Measurements from ENCODE around the gene STATH.

STATH gene

GRCh38 chr4:69995526-69996016 lies at the start of gene STATH:
TSS of gene STATH (plus strand) at chr4:69995966. CDS start at chr4:69998438, 2,472 bp downstream.
- no peak within 1 kb of the TSS for H3K4me3 ChIP-seq
- DNase-seq (ENCODE audit: low spot score): no peak

GRCh38 chr4:69951602-69952001 lies 44.2 kb upstream of the STATH start:
- H3K27ac ChIP-seq: no peak overlapping the region
- DNase-seq (ENCODE audit: low spot score): no peak
- no peak overlapping the region for H3K4me3 ChIP-seq
- TF ChIP-seq CTCF (IDR thresholded peaks at IDR 0.05): no peak

More at GRCh38 chr4:69995526-69996016, at the start of gene STATH:
- TF ChIP-seq CTCF (IDR thresholded peaks at IDR 0.05): no peak
- H3K27ac ChIP-seq: no peak within 1 kb of the TSS

- Histone ChIP-seq H3K27ac (no peak overlapping the region), H3K4me3 (no peak overlapping the region)
- no peak for DNase-seq (ENCODE audit: low spot score)
- no peak for TF ChIP-seq CTCF (IDR thresholded peaks at IDR 0.05)
Measured at GRCh38 chr4:69957209-69957608, 38.6 kb upstream of the STATH start.

- no peak for DNase-seq (ENCODE audit: low spot score)
- TF ChIP-seq CTCF (IDR thresholded peaks at IDR 0.05): no peak
- no peak within 1 kb of the TSS for H3K4me3 ChIP-seq
- no peak within 1 kb of the TSS for H3K27ac ChIP-seq
Measured at GRCh38 chr4:69965628-69966027, 30.1 kb upstream of the STATH start, which contains the start of gene CSN2. TSS of gene CSN2 (minus strand) at chr4:69965728. CDS start at chr4:69960995, 4,733 bp downstream.

GRCh38 chr4:69970071-69970470 lies 25.7 kb upstream of the STATH start:
- Histone ChIP-seq H3K27ac (no peak overlapping the region), H3K4me3 (no peak overlapping the region)
- DNase-seq (ENCODE audit: low spot score): no peak
- no peak for TF ChIP-seq CTCF (IDR thresholded peaks at IDR 0.05)

- TF ChIP-seq CTCF (IDR thresholded peaks at IDR 0.05): no peak
- H3K4me3 ChIP-seq: no peak overlapping the region
- H3K27ac ChIP-seq: no peak overlapping the region
- no peak for DNase-seq (ENCODE audit: low spot score)
Measured at GRCh38 chr4:69974631-69975030, 21.1 kb upstream of the STATH start.

GRCh38 chr4:69977582-69977981 lies 18.2 kb upstream of the STATH start:
- DNase-seq (ENCODE audit: low spot score): no peak
- no peak for TF ChIP-seq CTCF (IDR thresholded peaks at IDR 0.05)

More at GRCh38 chr4:69977582-69977981, 18.2 kb upstream of the STATH start:
- Histone ChIP-seq H3K27ac (no peak overlapping the region), H3K4me3 (no peak overlapping the region)

Data from coronary artery (tissue), 2 donors.